Gastrocnemius medialis (tissue), 4 donors: ENCODE results near the gene KATNAL1.

Source experiments
- POLR2A ChIP-seq, 2 donors: fragments of 450-650 bp; IDR thresholded peaks; one replicate each; pipeline ENCODE4 v1.6.1; 2017; ENCODE audit warnings: antibody characterized with exemption in 2 of 2, mild to moderate bottlenecking in 2 of 2, moderate library complexity in 2 of 2
- TF ChIP-seq, protein P1 (sequence below), 5 experiments: fragments of 450-650 bp in 3 of 5; fragments of 200-600 bp in 2 of 5; sonication (generic) in 2 of 5; IDR thresholded peaks in 4 of 5; conservative IDR thresholded peaks in 1 of 5; 1 replicate in 4 of 5; 2 replicates in 1 of 5; pipeline ENCODE4 v1.5.1; 2016 to 2019; ENCODE audit warnings: antibody characterized with exemption in 5 of 5, mild to moderate bottlenecking in 3 of 5, moderate library complexity in 3 of 5

DNA sequence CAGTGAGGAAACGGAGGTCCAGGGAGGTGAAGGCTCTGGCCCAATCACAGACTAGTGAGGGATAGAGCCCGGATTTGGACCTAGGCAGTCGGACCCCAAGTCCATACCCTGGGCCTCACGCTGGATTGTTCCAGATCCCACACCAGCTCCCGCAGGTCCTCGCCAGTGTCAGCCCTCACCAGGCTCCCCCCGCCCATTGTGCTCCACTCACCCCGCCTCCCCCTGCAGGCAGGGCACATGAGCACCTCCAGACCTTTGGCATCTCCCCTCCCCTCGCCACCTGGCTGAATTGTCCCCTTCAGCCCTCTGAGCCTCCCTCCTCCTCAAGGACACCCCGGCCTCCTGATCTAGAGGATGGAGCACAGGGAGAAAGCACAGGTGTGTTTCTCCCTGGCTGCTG is 152.4 kb downstream of the KATNAL1 start:
- TF ChIP-seq, protein P1, sequence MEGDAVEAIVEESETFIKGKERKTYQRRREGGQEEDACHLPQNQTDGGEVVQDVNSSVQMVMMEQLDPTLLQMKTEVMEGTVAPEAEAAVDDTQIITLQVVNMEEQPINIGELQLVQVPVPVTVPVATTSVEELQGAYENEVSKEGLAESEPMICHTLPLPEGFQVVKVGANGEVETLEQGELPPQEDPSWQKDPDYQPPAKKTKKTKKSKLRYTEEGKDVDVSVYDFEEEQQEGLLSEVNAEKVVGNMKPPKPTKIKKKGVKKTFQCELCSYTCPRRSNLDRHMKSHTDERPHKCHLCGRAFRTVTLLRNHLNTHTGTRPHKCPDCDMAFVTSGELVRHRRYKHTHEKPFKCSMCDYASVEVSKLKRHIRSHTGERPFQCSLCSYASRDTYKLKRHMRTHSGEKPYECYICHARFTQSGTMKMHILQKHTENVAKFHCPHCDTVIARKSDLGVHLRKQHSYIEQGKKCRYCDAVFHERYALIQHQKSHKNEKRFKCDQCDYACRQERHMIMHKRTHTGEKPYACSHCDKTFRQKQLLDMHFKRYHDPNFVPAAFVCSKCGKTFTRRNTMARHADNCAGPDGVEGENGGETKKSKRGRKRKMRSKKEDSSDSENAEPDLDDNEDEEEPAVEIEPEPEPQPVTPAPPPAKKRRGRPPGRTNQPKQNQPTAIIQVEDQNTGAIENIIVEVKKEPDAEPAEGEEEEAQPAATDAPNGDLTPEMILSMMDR (IDR thresholded peaks at IDR 0.05 in 4 of 5, conservative IDR thresholded peaks at IDR 0.05 in 1 of 5): no peak
- no peak for TF ChIP-seq POLR2A (IDR thresholded peaks at IDR 0.05)
